ENCODE measurements around the gene P3H4. TPM values are rescaled to one million over a fixed set of nuclear protein-coding genes. Genes with fewer than 3 reads are reported as not detected.
A peak's percentile ranks its signal among the peaks of the same experiment; 100 is the strongest.

The P3H4 gene
- polyA plus RNA-seq, 2 of the 4 experiments (the other 2 are of a cell fraction) = 36.0 to 52.8 TPM

DNA sequence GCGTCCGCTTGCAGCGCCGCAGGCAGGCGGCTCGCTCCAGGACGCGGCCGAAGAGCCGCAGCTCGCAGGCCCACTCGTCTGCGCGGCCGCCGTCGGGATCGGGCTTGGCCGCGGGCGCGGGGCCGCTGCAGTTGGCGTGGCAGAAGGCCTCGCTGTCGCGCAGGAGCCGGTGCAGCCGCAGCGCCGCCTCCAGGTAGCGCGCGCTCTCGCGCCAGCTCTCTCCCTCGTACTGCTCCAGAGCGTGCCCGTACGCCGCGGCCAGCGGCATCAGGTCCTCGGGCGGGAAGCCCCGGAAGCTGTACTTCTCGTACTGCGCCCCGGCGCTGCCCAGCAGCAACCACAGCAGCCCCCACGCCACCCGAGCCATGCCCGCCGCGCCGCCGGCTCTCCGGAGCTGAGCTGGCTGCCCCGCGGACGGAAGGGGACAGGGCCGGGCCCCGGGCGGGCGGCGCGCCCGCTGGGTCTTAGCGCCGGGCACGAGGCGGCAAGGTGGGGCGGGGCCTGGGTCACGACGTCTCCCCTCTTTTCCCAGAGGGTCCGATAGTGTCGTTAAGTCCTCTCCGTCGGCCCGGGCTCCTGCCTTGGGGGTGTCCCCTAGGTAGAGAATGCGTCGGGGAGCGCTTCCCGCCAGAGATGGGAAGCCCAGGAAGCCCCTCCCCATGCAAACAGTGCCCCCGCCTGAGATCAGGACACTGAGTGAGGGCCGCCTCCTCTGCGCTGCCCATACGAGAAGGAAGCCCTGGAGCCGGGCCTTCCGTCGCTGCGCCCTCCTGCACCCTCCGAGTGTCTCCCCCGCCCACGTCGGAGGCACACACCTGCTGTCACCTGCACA lies at the start of gene P3H4 (continued):
- TF ChIP-seq BCL3 (IDR thresholded peaks at IDR 0.05) (peak; percentile 75; the same call in 2 of the 3 replicates), MAFK (IDR thresholded peaks at IDR 0.05; ENCODE audit: partially characterized antibody) (no peak), EP300 (IDR thresholded peaks at IDR 0.05) (no peak), HOXB13 (CRISPR knock-in tag; IDR thresholded peaks at IDR 0.05; ENCODE audit: low read depth) (no peak), RCOR1 (IDR thresholded peaks at IDR 0.05; ENCODE audit: low read depth, low read length) (no peak), KDM5A (IDR thresholded peaks at IDR 0.05) (peak; percentile 89), HEYL (CRISPR knock-in tag; IDR thresholded peaks at IDR 0.05) (no peak), FOSL2 (IDR thresholded peaks at IDR 0.05) (no peak), FOSL2 (CRISPR knock-in tag; IDR thresholded peaks at IDR 0.05) (no peak), CHD2 (IDR thresholded peaks at IDR 0.05; ENCODE audit: low read length, partially characterized antibody) (no peak), KDM1A (IDR thresholded peaks at IDR 0.05; ENCODE audit: low read depth) (no peak), JUNB (IDR thresholded peaks at IDR 0.05) (no peak), TP53 (CRISPR knock-in tag; IDR thresholded peaks at IDR 0.05) (no peak; the same call in 1 of the 2 replicates), ZFP36 (IDR thresholded peaks at IDR 0.05; ENCODE audit: borderline replicate concordance, partially characterized antibody) (no peak), RNF2 (IDR thresholded peaks at IDR 0.05; ENCODE audit: borderline replicate concordance, low read depth) (no peak), ZC3H11A (IDR thresholded peaks at IDR 0.05) (no peak), RARB (CRISPR knock-in tag; IDR thresholded peaks at IDR 0.05) (no peak), PHF8 (IDR thresholded peaks at IDR 0.05; ENCODE audit: borderline replicate concordance, low read depth) (peak; percentile 7; the same call in 1 of the 2 replicates), JUN (IDR thresholded peaks at IDR 0.05) (peak; percentile 37 to 92; a peak in 3 of 5 replicates), PBX3 (IDR thresholded peaks at IDR 0.05) (no peak), HMGXB4 (CRISPR knock-in tag; IDR thresholded peaks at IDR 0.05; ENCODE audit: borderline replicate concordance) (peak; percentile 31; the same call in 1 of the 2 replicates), RAD21 (conservative IDR thresholded peaks at IDR 0.05 in 1 of 2, IDR thresholded peaks at IDR 0.05 in 1 of 2) (peak; percentile 51 to 80), HDAC2 (IDR thresholded peaks at IDR 0.05) (no peak)
- TF ChIP-seq, protein P1, sequence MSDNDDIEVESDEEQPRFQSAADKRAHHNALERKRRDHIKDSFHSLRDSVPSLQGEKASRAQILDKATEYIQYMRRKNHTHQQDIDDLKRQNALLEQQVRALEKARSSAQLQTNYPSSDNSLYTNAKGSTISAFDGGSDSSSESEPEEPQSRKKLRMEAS (IDR thresholded peaks at IDR 0.05) = peak; percentile 95
- TF ChIP-seq, protein P2, sequence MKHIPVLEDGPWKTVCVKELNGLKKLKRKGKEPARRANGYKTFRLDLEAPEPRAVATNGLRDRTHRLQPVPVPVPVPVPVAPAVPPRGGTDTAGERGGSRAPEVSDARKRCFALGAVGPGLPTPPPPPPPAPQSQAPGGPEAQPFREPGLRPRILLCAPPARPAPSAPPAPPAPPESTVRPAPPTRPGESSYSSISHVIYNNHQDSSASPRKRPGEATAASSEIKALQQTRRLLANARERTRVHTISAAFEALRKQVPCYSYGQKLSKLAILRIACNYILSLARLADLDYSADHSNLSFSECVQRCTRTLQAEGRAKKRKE (CRISPR knock-in tag; IDR thresholded peaks at IDR 0.05; ENCODE audit: low read depth) = no peak

All from A549 (cell line).